H1 (cell line): ENCODE measurements around the gene B4GALT5. TPM values are rescaled to one million over a fixed set of nuclear protein-coding genes. Genes with fewer than 3 reads are reported as not detected.
A peak's percentile ranks its signal among the peaks of the same experiment; 100 is the strongest.

Source experiments
- CTCF ChIA-PET: fragments of 300-600 bp; sonication (Branson Sonifier 250); formaldehyde crosslinking; loops from one replicate; lab custom pipeline; 2021; ENCODE audit not compliant: partially characterized antibody; lab: Charles Lee
- POLR2A ChIA-PET: fragments of 300-600 bp; sonication (Branson Sonifier 250); formaldehyde crosslinking; loops from one replicate; lab custom pipeline; 2021; ENCODE audit warnings: inconsistent platforms; ENCODE audit not compliant: partially characterized antibody; lab: Charles Lee
- DNase-seq, 2 experiments: peaks; one replicate each; pipeline versions ENCODE4 v3.0.0 to v3.0.0-alpha.2; 2010 to 2022; ENCODE audit warnings: low spot score in 2 of 2, low read depth in 1 of 2, mixed read lengths in 1 of 2
- FAIRE-seq: peaks from 2 replicates; lab custom pipeline; 2011; peaks lifted over from hg19 to GRCh38; lab: Jason Lieb, UNC
- H2AFZ ChIP-seq: 2 replicates; pipeline ENCODE4 v1.8.1; 2012; ENCODE audit warnings: low read length, inconsistent platforms
- H2AK5ac ChIP-seq: 2 replicates; pipeline ENCODE4 v1.6.1; 2013; ENCODE audit warnings: low read depth, low read length
- H2BK120ac ChIP-seq: replicated peaks from 2 replicates; pipeline ENCODE3; 2013; ENCODE audit warnings: low read depth, low read length, inconsistent platforms
- H2BK12ac ChIP-seq: 2 replicates; pipeline ENCODE4 v1.6.1; 2013; ENCODE audit warnings: low read depth, low read length
- H2BK15ac ChIP-seq: 2 replicates; pipeline ENCODE4 v1.6.1; 2013; ENCODE audit warnings: low read length
- H2BK20ac ChIP-seq: 2 replicates; pipeline ENCODE4 v1.6.1; 2013; ENCODE audit warnings: low read length
- H2BK5ac ChIP-seq: 2 replicates; pipeline ENCODE4 v1.6.1; 2013; ENCODE audit warnings: low read depth, low read length
- H3K14ac ChIP-seq: 2 replicates; pipeline ENCODE4 v1.6.1; 2013; ENCODE audit warnings: inconsistent platforms; ENCODE audit not compliant: insufficient read length
- H3K18ac ChIP-seq: 2 replicates; pipeline ENCODE4 v1.6.1; 2013; ENCODE audit warnings: low read length; ENCODE audit errors: extremely low read depth
- H3K23ac ChIP-seq: 2 replicates; pipeline ENCODE4 v1.6.1; 2013; ENCODE audit warnings: inconsistent platforms; ENCODE audit not compliant: insufficient read length
- H3K23me2 ChIP-seq: 2 replicates; pipeline ENCODE4 v1.6.1; 2013; ENCODE audit warnings: low read depth, low read length
- H3K27ac ChIP-seq: 2 replicates; pipeline ENCODE4 v1.6.1; 2011; ENCODE audit warnings: low read depth, low read length, inconsistent platforms
- H3K27me3 ChIP-seq, 4 experiments: replicated peaks in 1 of 4; 1 replicate in 1 of 4; 2 replicates in 3 of 4; pipeline versions ENCODE4 v1.6.1 to v1.8.1; 2011 to 2013; ENCODE audit warnings: low read length in 3 of 4, mild to moderate bottlenecking in 3 of 4, inconsistent platforms in 2 of 4, mixed read lengths in 2 of 4, moderate library complexity in 1 of 4; ENCODE audit not compliant: control insufficient read depth in 3 of 4, insufficient read depth in 3 of 4; ENCODE audit errors: extremely low read depth in 1 of 4
- H3K36me3 ChIP-seq, 4 experiments: 2 replicates each; pipeline versions ENCODE4 v1.6.1 to v1.8.1; 2011 to 2013; ENCODE audit warnings: mild to moderate bottlenecking in 4 of 4, low read length in 3 of 4, moderate library complexity in 2 of 4, control low read depth in 1 of 4, inconsistent platforms in 1 of 4; ENCODE audit not compliant: insufficient read depth in 4 of 4, control insufficient read depth in 2 of 4
- H3K4ac ChIP-seq: replicated peaks from 2 replicates; pipeline ENCODE3; 2013; ENCODE audit warnings: low read length, low read depth, mixed read lengths, inconsistent platforms; ENCODE audit not compliant: insufficient read length
- H3K4me1 ChIP-seq, 4 experiments: replicated peaks in 1 of 4; 1 replicate in 1 of 4; 2 replicates in 3 of 4; pipeline versions ENCODE4 v1.6.1 to v1.8.1; 2011 to 2013; ENCODE audit warnings: low read length in 3 of 4, inconsistent platforms in 2 of 4, mixed read lengths in 1 of 4; ENCODE audit not compliant: insufficient read depth in 4 of 4, control insufficient read depth in 3 of 4
- H3K4me2 ChIP-seq, 2 experiments: 2 replicates each; pipeline versions ENCODE4 v1.6.1 to v1.8.1; 2011 to 2013; ENCODE audit warnings: low read depth in 2 of 2, low read length in 2 of 2, control low read depth in 1 of 2, inconsistent platforms in 1 of 2, mild to moderate bottlenecking in 1 of 2; ENCODE audit not compliant: insufficient read depth in 1 of 2
- H3K4me3 ChIP-seq, 4 experiments: fragments of 200-600, 300-600 bp in 1 of 4; sonication (generic), shearing (Covaris generic), sonication (Bioruptor Twin) in 1 of 4; 2 replicates each; pipeline versions ENCODE4 v1.5.1 to v1.8.1; 2011 to 2016; ENCODE audit warnings: low read length in 4 of 4, low read depth in 3 of 4, control low read depth in 2 of 4, inconsistent platforms in 2 of 4, mild to moderate bottlenecking in 2 of 4, mixed read lengths in 1 of 4, moderate library complexity in 1 of 4; ENCODE audit not compliant: insufficient read depth in 2 of 4; ENCODE audit errors: extremely low read depth in 1 of 4
- H3K56ac ChIP-seq: replicated peaks from 2 replicates; pipeline ENCODE3; 2013; ENCODE audit warnings: low read depth, mild to moderate bottlenecking, mixed read lengths, low read length, inconsistent platforms; ENCODE audit not compliant: insufficient read length
- H3K79me1 ChIP-seq: 2 replicates; pipeline ENCODE4 v1.6.1; 2013; ENCODE audit warnings: low read depth, low read length, control low read depth
- H3K79me2 ChIP-seq, 2 experiments: 2 replicates each; pipeline versions ENCODE4 v1.6.1 to v1.8.1; 2012 to 2013; ENCODE audit warnings: low read length in 2 of 2, mild to moderate bottlenecking in 2 of 2, inconsistent platforms in 1 of 2; ENCODE audit not compliant: insufficient read depth in 2 of 2, control insufficient read depth in 1 of 2
- H3K9ac ChIP-seq, 4 experiments: replicated peaks in 1 of 4; 1 replicate in 1 of 4; 2 replicates in 3 of 4; pipeline versions ENCODE4 v1.6.1 to v1.8.1; 2011 to 2013; ENCODE audit warnings: low read depth in 3 of 4, low read length in 3 of 4, control low read depth in 2 of 4, mild to moderate bottlenecking in 2 of 4, moderate library complexity in 2 of 4, inconsistent platforms in 1 of 4; ENCODE audit errors: extremely low read depth in 1 of 4
- H3K9me3 ChIP-seq, 2 experiments: 2 replicates each; pipeline versions ENCODE4 v1.6.1 to v1.8.1; 2012 to 2013; ENCODE audit warnings: mild to moderate bottlenecking in 2 of 2, moderate library complexity in 2 of 2, control low read depth in 1 of 2, inconsistent platforms in 1 of 2, low read depth in 1 of 2, low read length in 1 of 2, mixed read lengths in 1 of 2; ENCODE audit not compliant: insufficient read depth in 2 of 2
- H4K20me1 ChIP-seq, 2 experiments: replicated peaks in 1 of 2; 2 replicates each; pipeline versions ENCODE3 to v1.8.1; 2011 to 2013; ENCODE audit warnings: inconsistent platforms in 2 of 2, low read length in 2 of 2, mild to moderate bottlenecking in 1 of 2; ENCODE audit not compliant: insufficient read depth in 2 of 2, control insufficient read depth in 1 of 2
- H4K5ac ChIP-seq: 2 replicates; pipeline ENCODE4 v1.6.1; 2013; ENCODE audit warnings: low read length, low read depth, mixed read lengths, inconsistent platforms; ENCODE audit not compliant: insufficient read length
- H4K8ac ChIP-seq: 2 replicates; pipeline ENCODE4 v1.8.0; 2013; ENCODE audit warnings: mild to moderate bottlenecking, moderate library complexity, low read length, inconsistent platforms; ENCODE audit not compliant: insufficient read depth; ENCODE audit errors: extremely low read depth
- H4K91ac ChIP-seq: replicated peaks from 2 replicates; pipeline ENCODE3; 2013; ENCODE audit warnings: low read length, mixed read lengths, inconsistent platforms; ENCODE audit not compliant: insufficient read length
- BCL11A ChIP-seq, 2 experiments: IDR thresholded peaks; one replicate each; pipeline ENCODE4 v1.6.1; 2011; ENCODE audit warnings: low read depth in 2 of 2, low read length in 2 of 2, mild to moderate bottlenecking in 2 of 2
- CBX8 ChIP-seq: fragments of 300-800, 300-1000 bp; sonication (generic); IDR thresholded peaks from 2 replicates; pipeline ENCODE4 v1.7.1; 2016; ENCODE audit warnings: low read depth, low read length, borderline replicate concordance
- CTBP2 ChIP-seq: IDR thresholded peaks from 2 replicates; pipeline ENCODE4 v1.7.0; 2011; ENCODE audit warnings: borderline replicate concordance, mild to moderate bottlenecking, moderate library complexity, mixed read lengths, low read length; ENCODE audit not compliant: insufficient read depth, insufficient read length
- KDM1A ChIP-seq: fragments of 200-600, 300-600 bp; sonication (generic); IDR thresholded peaks from 2 replicates; pipeline ENCODE4 v1.7.1; 2016; ENCODE audit warnings: mild to moderate bottlenecking, low read length, borderline replicate concordance
- KDM4A ChIP-seq: IDR thresholded peaks from one replicate; pipeline ENCODE4 v1.7.1; 2012; ENCODE audit warnings: low read depth, mild to moderate bottlenecking, moderate library complexity, low read length, inconsistent platforms; ENCODE audit not compliant: severe bottlenecking
- RNF2 ChIP-seq: fragments of 200-900, 300-1000 bp; sonication (generic); IDR thresholded peaks from 2 replicates; pipeline ENCODE4 v1.7.1; 2016; ENCODE audit warnings: borderline replicate concordance, low read depth, mild to moderate bottlenecking, antibody characterized with exemption, low read length; ENCODE audit not compliant: poor library complexity, severe bottlenecking; ENCODE audit errors: missing control alignments
- SAP30 ChIP-seq: fragments of 300-600 bp; sonication (generic); IDR thresholded peaks from 2 replicates; pipeline ENCODE4 v1.7.1; 2012; ENCODE audit warnings: low read length, moderate library complexity, mild to moderate bottlenecking, inconsistent platforms; ENCODE audit not compliant: insufficient read depth, insufficient replicate concordance
- TAF7 ChIP-seq: optimal IDR thresholded peaks from 2 replicates; pipeline ENCODE3; 2011; ENCODE audit warnings: low read depth, mild to moderate bottlenecking, inconsistent platforms, low read length, moderate library complexity, borderline replicate concordance
- WGBS, 2 experiments: shearing (Covaris generic) in 1 of 2; methylation state at CpG; one replicate each; pipeline versions ENCODE4 v1.1.6 to v1.1.7; 2013 to 2015; ENCODE audit warnings: low lambda C conversion rate in 2 of 2, mixed read lengths in 2 of 2, inconsistent platforms in 1 of 2, low coverage in 1 of 2, missing lambda C conversion rate in 1 of 2; ENCODE audit not compliant: insufficient replicate concordance in 2 of 2, insufficient coverage in 1 of 2, insufficient read length in 1 of 2; ENCODE audit errors: extremely low coverage in 1 of 2, missing lambda C conversion rate in 1 of 2; 5-methylcytosine and 5-hydroxymethylcytosine counted together
- polyA plus RNA-seq, 7 experiments: library from polyadenylated mRNA; depleted of rRNA in 3 of 7; stranded (reverse) in 5 of 7; unstranded in 2 of 7; fragments of >200 nt in 5 of 7; fragments of 200-250 nt in 2 of 7; gene quantifications; 1 replicate in 5 of 7; 2 replicates in 1 of 7; 4 replicates in 1 of 7; pipeline versions ENCODE4 v1.2.1 to v1.2.3, GENCODE V29; 2011 to 2013; ENCODE audit warnings: missing spikeins in 2 of 7, mixed read lengths in 2 of 7
- total RNA-seq: library from RNA; stranded (reverse); fragmentation: NEBNext Ultra II Directional; extraction: Animal tissue kit (Norgen Biotek cat#: 25700); gene quantifications from 2 replicates; pipeline ENCODE4 v1.2.1, GENCODE V29; 2021

B4GALT5 gene
- total and polyA plus RNA-seq, 2 of the 8 experiments (the other 6 are each of a cell fraction or from before 2014, with no cell fraction given), result 46.5 to 75.4 TPM

DNA sequence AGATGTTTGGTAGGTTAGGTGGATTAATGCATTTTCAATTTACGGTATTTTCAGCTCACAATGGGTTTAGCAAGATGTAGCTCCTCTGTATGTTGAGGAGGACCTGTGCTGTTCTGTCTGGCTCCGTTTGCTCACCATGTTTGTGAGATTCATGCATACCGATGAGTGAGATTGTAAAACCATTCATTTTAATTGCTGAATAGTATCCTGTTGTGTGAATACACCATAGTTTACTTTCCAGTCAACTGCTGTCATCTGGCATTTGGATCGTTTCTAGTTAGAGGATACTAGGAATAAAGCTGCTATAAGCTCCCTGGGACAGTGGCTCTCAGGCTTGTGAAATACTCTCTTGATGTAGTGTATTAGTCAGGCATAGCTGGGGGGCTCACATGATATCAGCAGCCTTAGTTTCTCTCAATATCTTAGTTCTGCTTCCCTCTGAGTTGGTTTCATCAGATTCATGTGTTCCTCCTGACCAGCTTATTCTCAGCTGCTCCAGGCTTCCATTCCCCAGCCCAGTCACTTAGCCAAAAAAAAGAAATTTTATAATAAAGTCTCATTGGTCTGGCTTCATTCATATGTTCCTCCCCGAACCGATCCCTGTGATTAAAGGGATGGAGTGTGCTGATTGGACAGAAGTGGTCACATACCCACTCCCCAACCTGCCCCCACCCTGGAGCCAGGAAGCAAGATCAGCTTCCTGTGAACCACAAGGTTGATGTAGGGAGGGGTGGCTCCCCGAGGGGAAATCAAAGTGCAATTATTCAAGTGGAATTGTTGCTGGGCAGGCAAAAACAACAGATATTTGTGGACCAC lies 10.9 kb upstream of the B4GALT5 start:
- no peak overlapping the region for H4K91ac ChIP-seq
- no peak for FAIRE-seq
- H3K14ac ChIP-seq, result no peak overlapping the region
- no peak overlapping the region for H3K4ac ChIP-seq
- H3K27ac ChIP-seq, result no peak overlapping the region
- no peak overlapping the region for H3K23ac ChIP-seq
- no peak overlapping the region for H3K18ac ChIP-seq
- no peak overlapping the region for H3K9ac ChIP-seq
- no peak overlapping the region for H2BK5ac ChIP-seq
- H2BK120ac ChIP-seq, result no peak overlapping the region
- no peak overlapping the region for H2BK20ac ChIP-seq
- no peak overlapping the region for H2BK12ac ChIP-seq
- no peak overlapping the region for H3K4me2 ChIP-seq
- no peak overlapping the region for H4K5ac ChIP-seq
- H3K4me3 ChIP-seq, result no peak overlapping the region
- H2BK15ac ChIP-seq, result 0 out of 2 replicates have a peak overlapping the region, but pooled peaks have one; percentile 9
- H3K27me3 ChIP-seq, result no peaks in the 10 kb centered on the region; a peak in 1 of 7 replicates
- ChIA-PET CTCF (interaction anchor here (0.6 to 1.1 kb wide), 3 partner anchors 21 to 832 kb away, joined by 3 to 4 read pairs (median 3); no protein-coding TSS in a partner anchor), POLR2A (interaction anchor here (0.9 to 1.2 kb wide), 3 partner anchors 11 to 32 kb away, joined by 3 to 4 read pairs (median 3); partner anchors contain the start of gene B4GALT5)
- no peaks in the 10 kb centered on the region for H3K79me2 ChIP-seq
- H3K9me3 ChIP-seq, result no peaks in the 10 kb centered on the region
- peaks cover 0 to 8% (median 0%) of the 10 kb centered on the region in 4 experiments; a peak in 2 of 7 replicates for H3K4me1 ChIP-seq
- no peak for DNase-seq
- H3K56ac ChIP-seq, result no peak overlapping the region
- no peaks in the 10 kb centered on the region; the same call in 1 of the 2 replicates for H3K23me2 ChIP-seq
- 78% methylated on average over 7 of the region's 7 CpGs; no CpG with 5 or more reads in 1 of the 2 experiments for WGBS, 2 experiments
- no peaks in the 10 kb centered on the region for H3K79me1 ChIP-seq
- H4K8ac ChIP-seq, result no peak overlapping the region
- H2AFZ ChIP-seq, result peak overlapping the region; percentile 69; the same call in 1 of the 2 replicates
- no peaks in the 10 kb centered on the region for H3K36me3 ChIP-seq
- no peaks in the 10 kb centered on the region for H4K20me1 ChIP-seq
- H2AK5ac ChIP-seq, result no peak overlapping the region
- TF ChIP-seq TAF7 (no peak), RNF2 (no peak), CBX8 (no peak), KDM1A (no peak), BCL11A (IDR thresholded peaks at IDR 0.05; ENCODE audit: low read depth in 2 of 2, low read length in 2 of 2) (no peak), CTBP2 (no peak), SAP30 (no peak), KDM4A (no peak)
